HG02798 (cell line): ENCODE results near the gene CHCHD5.

Experiments
- ATAC-seq: cut with Tn5 transposase; IDR thresholded peaks from one replicate; pipeline ENCODE4 v1.9.1; 2021; ENCODE audit warnings: mild to moderate bottlenecking; ENCODE audit not compliant: unreplicated experiment, poor library complexity

The CHCHD5 gene

GRCh38 chr2:112621790-112622527, 37.5 kb downstream of the CHCHD5 start:
- no peak for ATAC-seq

GRCh38 chr2:112622528-112622849, 38.1 kb downstream of the CHCHD5 start:
- no peak for ATAC-seq

DNA sequence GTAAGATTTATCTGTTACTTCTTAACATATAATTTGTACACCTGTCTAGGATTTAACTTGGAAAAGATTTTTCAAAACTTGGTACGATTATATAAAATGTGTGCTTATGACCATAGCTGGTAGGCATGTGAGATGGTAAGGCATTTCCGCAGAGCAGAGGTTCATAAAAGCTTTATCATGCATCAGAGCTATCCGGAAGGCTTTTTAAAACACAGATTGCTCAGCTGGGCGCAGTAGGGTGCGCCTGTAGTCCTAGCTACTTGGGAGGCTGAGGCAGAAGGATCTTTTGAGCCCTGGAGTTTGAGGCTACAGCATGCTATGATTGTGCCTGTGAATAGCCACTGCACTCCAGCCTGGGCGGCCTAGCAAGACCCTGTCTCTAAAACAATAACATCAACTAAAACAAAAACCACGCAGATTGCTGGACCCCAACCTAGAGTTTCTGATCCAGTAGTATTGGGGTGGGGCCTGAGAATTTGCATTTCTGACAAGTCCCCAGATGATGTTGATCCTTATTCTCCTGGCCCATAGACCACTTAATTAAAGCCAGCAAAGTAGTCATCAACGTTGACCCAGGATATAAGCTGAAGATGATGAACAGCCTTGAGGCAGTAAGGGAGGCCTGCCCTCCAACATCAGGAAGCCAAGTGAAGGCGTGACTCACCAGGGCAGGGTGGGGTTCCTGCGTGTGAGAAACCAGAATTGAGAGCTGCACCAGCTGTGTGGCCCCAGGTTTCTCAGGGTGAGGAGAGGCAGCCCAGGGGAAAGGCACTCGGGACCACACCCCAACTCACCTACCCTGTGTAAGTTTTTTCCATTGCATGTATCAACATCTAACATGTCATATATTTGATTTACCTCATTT, 39.7 kb downstream of the CHCHD5 start:
- ATAC-seq: peak; percentile 75

- no peak for ATAC-seq
These were observed 41.2 kb downstream of the CHCHD5 start for GRCh38 chr2:112625474-112626114.

- ATAC-seq: peak; percentile 56
These were observed 42.2 kb downstream of the CHCHD5 start for GRCh38 chr2:112626604-112627059.

DNA sequence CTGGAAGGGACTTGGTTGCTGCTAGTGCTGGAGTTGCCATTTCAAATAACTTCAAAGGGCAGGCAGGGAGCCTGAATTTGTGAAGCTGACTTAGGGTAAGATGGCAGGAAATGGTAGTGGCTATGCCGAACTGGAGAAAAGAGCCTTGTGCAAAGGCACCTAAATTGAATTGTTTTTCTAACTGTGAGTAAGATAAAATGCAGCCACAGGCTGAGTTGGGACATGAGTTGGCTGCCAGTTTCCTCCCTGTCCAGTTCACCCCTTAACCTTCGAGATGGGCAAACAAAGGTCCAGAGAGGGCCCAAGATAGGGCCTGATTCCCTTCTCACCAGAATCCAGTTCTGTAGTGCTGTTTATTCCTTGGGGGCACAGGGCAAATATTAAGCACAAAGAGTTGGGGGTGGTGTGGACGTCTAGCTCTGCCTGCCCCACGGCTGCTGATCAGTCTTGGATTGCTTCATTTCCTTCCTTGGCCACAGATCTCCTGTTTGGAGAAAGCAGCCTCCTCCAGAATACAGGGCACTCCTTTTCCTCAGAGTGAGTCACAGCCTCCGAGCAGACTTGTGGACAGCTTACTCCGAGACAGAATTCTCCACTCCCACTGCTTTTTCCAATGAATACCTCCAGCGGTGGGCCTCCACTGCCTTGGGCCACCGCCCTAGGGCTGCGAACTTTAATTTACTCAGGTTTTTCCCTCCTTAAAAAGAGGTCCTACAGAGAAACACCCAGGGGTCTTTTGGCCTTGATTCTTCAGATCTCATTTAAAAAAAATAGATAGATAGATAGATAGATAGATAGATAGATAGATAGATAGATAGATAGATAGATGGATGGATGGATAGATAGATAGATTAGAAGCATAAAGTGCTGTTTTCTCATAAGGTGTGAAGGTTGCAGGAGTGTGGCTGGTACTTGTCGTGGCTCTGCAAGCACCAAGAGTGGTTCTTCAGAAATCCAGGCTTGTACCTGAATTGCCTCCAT, 42.9 kb downstream of the CHCHD5 start:
- no peak for ATAC-seq

GRCh38 chr2:112629224-112629623, 44.8 kb downstream of the CHCHD5 start:
- no peak for ATAC-seq

DNA sequence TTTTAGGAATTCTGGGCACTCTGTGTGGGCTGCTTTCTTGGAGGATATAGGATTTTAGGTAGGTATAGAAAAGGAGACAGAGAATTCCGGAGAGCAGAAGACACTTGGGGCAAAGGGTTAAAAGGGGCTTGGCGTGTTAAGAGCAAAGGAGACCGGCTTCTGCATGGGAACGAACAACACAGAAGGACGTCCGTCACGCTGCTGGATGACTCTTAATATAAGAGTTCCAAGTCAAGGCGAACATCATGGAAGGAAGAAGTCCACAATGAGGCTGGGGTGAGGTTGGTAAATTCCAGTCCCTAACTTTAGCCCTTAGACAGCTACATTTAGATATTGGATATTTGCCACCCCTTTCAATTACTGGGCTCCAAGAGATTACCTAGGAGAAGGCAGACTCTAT, 45.4 kb downstream of the CHCHD5 start:
- ATAC-seq: no peak

- no peak for ATAC-seq
These were observed 45.9 kb downstream of the CHCHD5 start for GRCh38 chr2:112630268-112630667.

GRCh38 chr2:112633708-112634107, 49.3 kb downstream of the CHCHD5 start:
- no peak for ATAC-seq

- ATAC-seq: peak; percentile 34
These were observed 49.9 kb downstream of the CHCHD5 start for GRCh38 chr2:112634153-112634873.

- ATAC-seq: no peak
These were observed 50.4 kb downstream of the CHCHD5 start for GRCh38 chr2:112634874-112635157.

GRCh38 chr2:112636605-112637288, 52.3 kb downstream of the CHCHD5 start:
- ATAC-seq: peak; percentile 85

DNA sequence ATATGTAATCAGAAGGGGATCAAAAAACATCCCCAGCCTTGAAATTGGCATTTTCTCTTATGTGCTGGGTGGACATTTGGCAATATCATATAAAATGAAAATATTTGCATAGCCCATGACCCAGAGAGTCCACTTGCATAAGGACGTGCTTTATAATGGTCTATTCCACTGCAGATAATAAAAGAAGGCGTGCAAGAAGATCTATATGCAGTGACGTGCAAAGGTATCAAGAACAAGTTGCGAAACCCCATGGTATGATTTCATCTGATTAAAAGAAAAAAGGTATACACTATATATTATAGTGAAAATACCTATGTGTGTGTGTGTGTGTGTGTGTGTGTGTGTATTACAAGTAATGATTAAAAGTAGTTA, 52.9 kb downstream of the CHCHD5 start:
- no peak for ATAC-seq
